Measurements from ENCODE around the gene SPRED2.

The SPRED2 gene

DNA sequence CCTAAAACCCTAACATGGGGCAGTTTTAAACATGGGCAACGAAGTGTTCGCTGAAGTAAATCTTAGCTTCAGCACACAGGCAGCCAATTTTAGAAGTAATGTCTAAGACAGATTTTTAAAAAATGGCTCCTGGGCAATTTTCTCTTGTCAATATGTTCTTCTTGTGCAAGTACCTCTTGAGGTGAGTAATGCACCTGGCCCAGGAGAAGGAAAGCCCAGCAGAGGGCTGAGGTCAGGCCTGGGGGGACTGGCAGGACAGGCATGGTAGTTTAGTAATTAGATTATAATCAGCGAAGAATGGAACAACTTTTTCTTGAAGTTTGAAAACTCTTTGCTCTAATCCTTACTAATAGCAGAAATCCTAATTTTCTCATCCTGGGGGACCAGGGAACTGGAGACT lies 77.6 kb downstream of the SPRED2 start:
- H3K27ac ChIP-seq (replicated peaks): no peak overlapping the region
- TF ChIP-seq POLR2AphosphoS5 (IDR thresholded peaks at IDR 0.05; ENCODE audit: low read depth) (no peak), GABPA (IDR thresholded peaks at IDR 0.05; ENCODE audit: low read depth) (no peak), SPI1 (IDR thresholded peaks at IDR 0.05; ENCODE audit: borderline replicate concordance, low read depth) (no peak)
- TF ChIP-seq, protein P1, sequence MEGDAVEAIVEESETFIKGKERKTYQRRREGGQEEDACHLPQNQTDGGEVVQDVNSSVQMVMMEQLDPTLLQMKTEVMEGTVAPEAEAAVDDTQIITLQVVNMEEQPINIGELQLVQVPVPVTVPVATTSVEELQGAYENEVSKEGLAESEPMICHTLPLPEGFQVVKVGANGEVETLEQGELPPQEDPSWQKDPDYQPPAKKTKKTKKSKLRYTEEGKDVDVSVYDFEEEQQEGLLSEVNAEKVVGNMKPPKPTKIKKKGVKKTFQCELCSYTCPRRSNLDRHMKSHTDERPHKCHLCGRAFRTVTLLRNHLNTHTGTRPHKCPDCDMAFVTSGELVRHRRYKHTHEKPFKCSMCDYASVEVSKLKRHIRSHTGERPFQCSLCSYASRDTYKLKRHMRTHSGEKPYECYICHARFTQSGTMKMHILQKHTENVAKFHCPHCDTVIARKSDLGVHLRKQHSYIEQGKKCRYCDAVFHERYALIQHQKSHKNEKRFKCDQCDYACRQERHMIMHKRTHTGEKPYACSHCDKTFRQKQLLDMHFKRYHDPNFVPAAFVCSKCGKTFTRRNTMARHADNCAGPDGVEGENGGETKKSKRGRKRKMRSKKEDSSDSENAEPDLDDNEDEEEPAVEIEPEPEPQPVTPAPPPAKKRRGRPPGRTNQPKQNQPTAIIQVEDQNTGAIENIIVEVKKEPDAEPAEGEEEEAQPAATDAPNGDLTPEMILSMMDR (IDR thresholded peaks at IDR 0.05; ENCODE audit: insufficient read depth, low read length): no peak
- TF ChIP-seq, protein P2, sequence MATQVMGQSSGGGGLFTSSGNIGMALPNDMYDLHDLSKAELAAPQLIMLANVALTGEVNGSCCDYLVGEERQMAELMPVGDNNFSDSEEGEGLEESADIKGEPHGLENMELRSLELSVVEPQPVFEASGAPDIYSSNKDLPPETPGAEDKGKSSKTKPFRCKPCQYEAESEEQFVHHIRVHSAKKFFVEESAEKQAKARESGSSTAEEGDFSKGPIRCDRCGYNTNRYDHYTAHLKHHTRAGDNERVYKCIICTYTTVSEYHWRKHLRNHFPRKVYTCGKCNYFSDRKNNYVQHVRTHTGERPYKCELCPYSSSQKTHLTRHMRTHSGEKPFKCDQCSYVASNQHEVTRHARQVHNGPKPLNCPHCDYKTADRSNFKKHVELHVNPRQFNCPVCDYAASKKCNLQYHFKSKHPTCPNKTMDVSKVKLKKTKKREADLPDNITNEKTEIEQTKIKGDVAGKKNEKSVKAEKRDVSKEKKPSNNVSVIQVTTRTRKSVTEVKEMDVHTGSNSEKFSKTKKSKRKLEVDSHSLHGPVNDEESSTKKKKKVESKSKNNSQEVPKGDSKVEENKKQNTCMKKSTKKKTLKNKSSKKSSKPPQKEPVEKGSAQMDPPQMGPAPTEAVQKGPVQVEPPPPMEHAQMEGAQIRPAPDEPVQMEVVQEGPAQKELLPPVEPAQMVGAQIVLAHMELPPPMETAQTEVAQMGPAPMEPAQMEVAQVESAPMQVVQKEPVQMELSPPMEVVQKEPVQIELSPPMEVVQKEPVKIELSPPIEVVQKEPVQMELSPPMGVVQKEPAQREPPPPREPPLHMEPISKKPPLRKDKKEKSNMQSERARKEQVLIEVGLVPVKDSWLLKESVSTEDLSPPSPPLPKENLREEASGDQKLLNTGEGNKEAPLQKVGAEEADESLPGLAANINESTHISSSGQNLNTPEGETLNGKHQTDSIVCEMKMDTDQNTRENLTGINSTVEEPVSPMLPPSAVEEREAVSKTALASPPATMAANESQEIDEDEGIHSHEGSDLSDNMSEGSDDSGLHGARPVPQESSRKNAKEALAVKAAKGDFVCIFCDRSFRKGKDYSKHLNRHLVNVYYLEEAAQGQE (IDR thresholded peaks at IDR 0.05; ENCODE audit: insufficient replicate concordance, low read depth): no peak

DNA sequence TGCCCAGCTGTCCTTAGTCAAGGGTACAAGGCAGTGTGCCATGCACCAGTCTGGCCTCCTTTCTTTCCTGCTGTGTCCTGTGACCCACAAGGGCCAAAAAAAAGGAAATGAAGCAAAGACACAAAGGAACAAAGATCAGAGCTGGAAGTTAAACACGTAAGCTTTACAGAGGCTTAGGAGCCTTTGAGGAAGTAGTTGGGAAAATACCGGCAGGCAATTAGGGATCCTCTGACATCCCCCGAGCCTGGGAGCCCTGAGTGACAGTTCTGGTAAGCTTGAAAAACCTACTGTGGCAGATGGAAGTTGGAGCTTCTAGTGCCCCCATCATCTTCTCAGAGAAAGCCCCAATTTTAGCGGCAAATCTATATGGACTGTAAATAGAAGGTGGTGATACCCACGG lies 78.5 kb downstream of the SPRED2 start:
- H3K4me3 ChIP-seq (replicated peaks; ENCODE audit: insufficient read depth, low read length): no peak overlapping the region
- peak in 1 of 2 experiments; percentile 14 for DNase-seq (ENCODE audit: low read depth in 1 of 2, low spot score in 1 of 2)
- H3K27ac ChIP-seq (replicated peaks): no peak overlapping the region
- TF ChIP-seq, protein P1 (IDR thresholded peaks at IDR 0.05; ENCODE audit: insufficient read depth, low read length): no peak
- no peak for TF ChIP-seq GABPA (IDR thresholded peaks at IDR 0.05; ENCODE audit: low read depth)
- TF ChIP-seq, protein P2 (IDR thresholded peaks at IDR 0.05; ENCODE audit: insufficient replicate concordance, low read depth): no peak
- no peak for TF ChIP-seq POLR2AphosphoS5 (IDR thresholded peaks at IDR 0.05; ENCODE audit: low read depth)
- TF ChIP-seq SPI1 (IDR thresholded peaks at IDR 0.05; ENCODE audit: borderline replicate concordance, low read depth): no peak
- H3K27me3 ChIP-seq (ENCODE audit: insufficient read depth, poor library complexity, severe bottlenecking): no peaks in the 10 kb centered on the region

More for the DNA sequence above, 77.6 kb downstream of the SPRED2 start:
- H3K4me3 ChIP-seq (replicated peaks; ENCODE audit: insufficient read depth, low read length): no peak overlapping the region
- H3K27me3 ChIP-seq (ENCODE audit: insufficient read depth, poor library complexity, severe bottlenecking): no peaks in the 10 kb centered on the region
- DNase-seq (ENCODE audit: low read depth in 1 of 2, low spot score in 1 of 2): no peak

DNA sequence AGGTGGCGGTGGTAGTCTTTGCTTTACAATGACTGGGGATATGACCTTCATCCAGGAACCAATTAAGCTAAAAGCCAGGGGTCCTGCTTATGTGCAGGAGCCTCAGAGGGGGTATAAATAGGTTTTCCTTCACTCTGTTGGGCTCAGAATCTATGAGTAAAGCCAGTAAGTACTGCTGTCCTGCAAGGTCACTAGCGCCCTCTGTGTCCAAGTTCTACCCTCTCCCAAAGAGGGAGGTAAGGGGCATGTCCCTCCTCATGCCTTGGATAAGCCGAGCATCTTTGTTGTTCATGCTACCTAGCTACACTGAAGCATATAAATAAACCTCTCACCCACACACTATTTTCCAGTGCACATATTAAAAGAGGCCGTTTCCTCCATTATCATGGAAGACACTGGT lies 79.4 kb downstream of the SPRED2 start:
- no peak for DNase-seq (ENCODE audit: low read depth in 1 of 2, low spot score in 1 of 2)
- Histone ChIP-seq H3K4me3 (replicated peaks; ENCODE audit: insufficient read depth, low read length) (no peak overlapping the region), H3K27ac (replicated peaks) (no peak overlapping the region), H3K27me3 (ENCODE audit: insufficient read depth, poor library complexity, severe bottlenecking) (no peaks in the 10 kb centered on the region)
- TF ChIP-seq, protein P1 (IDR thresholded peaks at IDR 0.05; ENCODE audit: insufficient read depth, low read length): no peak
- no peak for TF ChIP-seq SPI1 (IDR thresholded peaks at IDR 0.05; ENCODE audit: borderline replicate concordance, low read depth)
- TF ChIP-seq POLR2AphosphoS5 (IDR thresholded peaks at IDR 0.05; ENCODE audit: low read depth): no peak
- TF ChIP-seq, protein P2 (IDR thresholded peaks at IDR 0.05; ENCODE audit: insufficient replicate concordance, low read depth): no peak
- TF ChIP-seq GABPA (IDR thresholded peaks at IDR 0.05; ENCODE audit: low read depth): no peak
